ENCODE results near the gene CCDC91.

Gene CCDC91

GRCh38 chr12:28145216-28145615, 45.0 kb upstream of the CCDC91 start (continued):
- TF ChIP-seq ZSCAN18 (tag by site-specific recombination; IDR thresholded peaks at IDR 0.05) (no peak), REST (tag by site-specific recombination; IDR thresholded peaks at IDR 0.05) (no peak), ZNF239 (tag by site-specific recombination; IDR thresholded peaks at IDR 0.05) (no peak), REPIN1 (tag by site-specific recombination; IDR thresholded peaks at IDR 0.05; ENCODE audit: low read depth) (no peak), ZNF449 (tag by site-specific recombination; IDR thresholded peaks at IDR 0.05) (no peak), ZNF658 (tag by site-specific recombination; IDR thresholded peaks at IDR 0.05) (no peak), ZNF138 (tag by site-specific recombination; IDR thresholded peaks at IDR 0.05; ENCODE audit: borderline replicate concordance) (no peak), ZSCAN4 (tag by site-specific recombination; IDR thresholded peaks at IDR 0.05) (no peak), ZNF513 (tag by site-specific recombination; IDR thresholded peaks at IDR 0.05) (no peak), ZNF791 (tag by site-specific recombination; IDR thresholded peaks at IDR 0.05) (no peak), SALL2 (tag by site-specific recombination; IDR thresholded peaks at IDR 0.05; ENCODE audit: borderline replicate concordance) (no peak), ZNF16 (tag by site-specific recombination; IDR thresholded peaks at IDR 0.05; ENCODE audit: low read depth) (no peak), ZNF664 (tag by site-specific recombination; IDR thresholded peaks at IDR 0.05) (no peak), ZNF274 (IDR thresholded peaks at IDR 0.05; ENCODE audit: low read length) (no peak), ZNF274 (tag by site-specific recombination; IDR thresholded peaks at IDR 0.05; ENCODE audit: borderline replicate concordance) (no peak)

- ChIA-PET POLR2A (no interaction called here), CTCF (interaction anchor here (0.6 to 0.8 kb wide), 2 partner anchors 98 to 591 kb away, joined by 3 to 4 read pairs; no protein-coding TSS in a partner anchor)
- Histone ChIP-seq H3K4me1 (ENCODE audit: control insufficient read depth, insufficient read depth, low read length) (no peaks in the 10 kb centered on the region), H3K4me3 (ENCODE audit: low read depth, low read length) (no peak overlapping the region), H3K36me3 (ENCODE audit: control insufficient read depth in 2 of 2, insufficient read depth in 1 of 2, low read length in 2 of 2) (no peaks in the 10 kb centered on the region), H3K9me3 (ENCODE audit: control insufficient read depth, insufficient read depth, low read depth, low read length) (no peaks in the 10 kb centered on the region), H3K27ac (ENCODE audit: extremely low read depth, low read depth, low read length) (no peak overlapping the region)
- TF ChIP-seq KLF1 (tag by site-specific recombination; IDR thresholded peaks at IDR 0.05) (no peak), ZNF830 (tag by site-specific recombination; IDR thresholded peaks at IDR 0.05; ENCODE audit: low read depth) (no peak), ZNF518A (tag by site-specific recombination; conservative IDR thresholded peaks at IDR 0.05; ENCODE audit: low read depth) (no peak), ZNF639 (tag by site-specific recombination; IDR thresholded peaks at IDR 0.05) (no peak), ZNF571 (tag by site-specific recombination; IDR thresholded peaks at IDR 0.05) (no peak), ZNF555 (tag by site-specific recombination; conservative IDR thresholded peaks at IDR 0.05) (no peak)
These were observed 41.0 kb upstream of the CCDC91 start for GRCh38 chr12:28149279-28149678.

Data from HEK293 (cell line).